ENCODE measurements around the gene MGME1. TPM values are rescaled to one million over a fixed set of nuclear protein-coding genes. Genes with fewer than 3 reads are reported as not detected.
"Not testable (repeated sequence)": the region's sequence is repeated elsewhere in the genome, so short reads cannot be mapped to it uniquely, and the experiment has no call there.

Gene MGME1
- total and polyA plus RNA-seq, 5 experiments from 2014 or later, result 1.1 to 11.5 (median 5.1) TPM

DNA sequence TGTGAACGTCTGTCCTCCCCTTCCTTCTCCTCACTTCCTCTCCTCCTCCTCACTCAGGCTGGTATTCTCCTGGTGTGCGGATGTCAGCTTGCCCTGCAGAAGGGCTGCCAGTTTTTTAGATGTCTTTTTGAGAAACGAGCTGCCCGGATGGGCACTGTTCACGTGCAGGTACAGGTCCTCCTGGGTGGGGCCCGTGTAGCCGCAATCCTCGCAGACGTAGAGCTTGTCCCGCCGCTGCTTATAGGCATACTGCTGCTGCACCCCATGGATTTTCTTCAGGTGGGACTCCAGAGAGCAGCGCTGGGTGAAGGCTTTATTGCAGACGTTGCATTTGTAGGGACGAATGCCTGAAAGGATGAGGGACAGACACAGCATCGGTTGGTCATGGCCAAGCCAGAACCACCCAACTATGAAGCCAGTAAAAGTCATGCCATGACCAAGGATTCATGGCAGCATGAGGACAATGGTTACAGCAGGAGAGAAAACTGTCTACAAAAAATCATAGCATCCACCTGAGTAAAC lies 55.8 kb downstream of the MGME1 start:
- ATAC-seq, result no peak
- Mint-ChIP-seq H3K9me3 (no peaks in the 10 kb centered on the region), H3K27ac (no peak overlapping the region), H3K4me3 (no peak overlapping the region), H3K36me3 (no peaks in the 10 kb centered on the region), H3K4me1 (no peaks in the 10 kb centered on the region), H3K27me3 (peaks cover 0 to 14% (median 4%) of the 10 kb centered on the region in 5 donors)
- POLR2A ChIA-PET, result no interaction called here
- DNase-seq, result no peak

DNA sequence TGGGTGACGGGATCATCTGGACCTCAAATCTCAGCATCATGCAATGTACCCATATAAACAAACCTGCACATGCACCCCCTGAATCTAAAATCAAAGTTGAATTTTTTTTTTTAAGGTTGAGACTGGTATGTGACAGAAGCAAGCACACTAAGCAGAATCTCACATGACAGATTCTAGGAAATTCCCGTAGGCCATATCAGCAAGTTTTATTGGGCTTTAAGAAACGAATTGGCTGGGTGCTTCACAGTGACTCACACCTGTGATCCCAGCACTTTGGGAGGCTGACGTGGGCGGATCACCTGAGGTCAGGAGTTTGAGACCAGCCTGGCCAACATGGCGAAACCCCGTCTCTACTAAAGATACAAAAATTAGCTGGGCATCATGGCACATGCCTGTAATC lies 58.2 kb downstream of the MGME1 start:
- H3K4me3 Mint-ChIP-seq, H3K4me1 Mint-ChIP-seq, H3K9me3 Mint-ChIP-seq, POLR2A ChIA-PET, DNase-seq, ATAC-seq, H3K36me3 Mint-ChIP-seq, H3K27ac Mint-ChIP-seq: not testable (repeated sequence)
- H3K27me3 Mint-ChIP-seq, result peaks cover 0 to 10% (median 4%) of the 10 kb centered on the region in 5 donors

DNA sequence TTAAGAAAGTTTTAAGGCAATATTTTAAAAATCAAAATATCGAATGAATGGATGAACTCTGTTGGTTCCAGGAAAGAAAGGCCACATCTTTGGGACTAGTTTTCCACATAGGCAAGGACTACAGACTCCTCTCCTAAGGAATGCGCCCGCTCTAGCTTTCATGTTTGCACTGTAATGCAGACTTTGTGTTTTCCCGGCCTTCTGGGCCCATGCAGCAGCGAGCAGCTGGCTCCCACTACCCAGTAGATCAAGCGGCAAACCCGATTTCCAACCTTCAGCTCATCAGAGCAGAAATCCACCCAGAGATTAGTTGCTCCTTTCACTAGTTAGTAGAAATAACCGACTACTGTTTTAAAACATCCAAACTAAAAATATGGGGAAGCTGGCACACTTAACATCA lies 61.2 kb downstream of the MGME1 start:
- Mint-ChIP-seq H3K27ac (no peak overlapping the region), H3K9me3 (no peaks in the 10 kb centered on the region), H3K27me3 (peaks cover 4 to 16% (median 9%) of the 10 kb centered on the region in 5 donors), H3K36me3 (no peaks in the 10 kb centered on the region), H3K4me3 (no peak overlapping the region), H3K4me1 (no peaks in the 10 kb centered on the region)
- ATAC-seq (no peak), DNase-seq (no peak)
- POLR2A ChIA-PET, result no interaction called here

DNA sequence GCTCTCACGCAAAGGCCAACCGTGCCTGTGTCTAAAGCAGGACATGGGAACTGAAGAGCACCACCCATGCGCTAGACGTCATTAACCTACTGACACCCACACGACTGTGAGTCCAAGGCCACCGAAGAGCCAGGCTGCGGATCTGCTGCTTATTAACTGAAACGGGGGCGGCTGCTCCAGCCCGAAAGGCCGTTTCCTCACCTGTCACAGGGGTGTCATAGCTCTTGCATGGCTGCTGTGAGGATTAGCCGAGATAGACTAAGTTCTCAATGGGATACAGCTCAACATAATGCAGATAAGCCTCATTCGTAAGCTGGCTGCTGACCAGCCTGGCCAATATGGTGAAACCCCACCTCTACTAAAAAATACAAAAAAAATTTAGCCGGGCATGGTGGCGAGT lies 62.2 kb downstream of the MGME1 start:
- Mint-ChIP-seq H3K4me1 (no peaks in the 10 kb centered on the region), H3K36me3 (no peaks in the 10 kb centered on the region), H3K27ac (no peak overlapping the region), H3K4me3 (no peak overlapping the region), H3K9me3 (no peaks in the 10 kb centered on the region), H3K27me3 (peaks cover 4 to 16% (median 6%) of the 10 kb centered on the region in 5 donors)
- DNase-seq (no peak), ATAC-seq (no peak)
- POLR2A ChIA-PET, result no interaction called here

DNA sequence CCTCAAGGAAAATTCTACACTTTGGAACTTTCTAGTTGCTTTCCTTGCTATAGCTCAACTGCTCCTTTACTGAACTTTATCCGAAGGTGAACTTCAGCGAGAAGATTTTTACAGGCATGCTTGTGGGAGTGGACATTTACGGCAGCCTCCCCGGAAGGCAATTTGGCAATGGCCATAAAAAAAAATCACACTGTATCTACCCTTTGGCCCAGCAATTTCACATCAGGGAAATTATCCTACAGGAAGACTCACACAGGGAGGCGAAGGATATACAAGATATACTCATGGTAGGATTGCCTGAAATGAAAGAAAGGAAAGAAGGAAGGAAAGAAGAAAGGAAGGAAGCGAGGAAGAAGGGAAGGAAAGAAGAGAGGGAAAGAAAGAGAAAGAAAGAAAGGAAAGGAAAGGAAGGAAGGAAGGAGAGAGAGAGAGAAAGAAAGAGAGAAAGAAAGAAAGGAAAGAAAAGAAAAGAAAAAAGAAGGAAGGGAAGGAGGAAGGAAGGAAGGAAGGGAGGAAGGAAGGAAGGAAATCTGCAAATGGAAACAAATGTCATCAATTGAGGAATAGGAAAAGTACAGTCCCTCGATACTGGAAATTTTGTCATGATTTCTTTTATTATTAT lies 63.2 kb downstream of the MGME1 start:
- no peak for ATAC-seq
- no peaks in the 10 kb centered on the region for H3K9me3 Mint-ChIP-seq
- no peak overlapping the region for H3K4me3 Mint-ChIP-seq

DNA sequence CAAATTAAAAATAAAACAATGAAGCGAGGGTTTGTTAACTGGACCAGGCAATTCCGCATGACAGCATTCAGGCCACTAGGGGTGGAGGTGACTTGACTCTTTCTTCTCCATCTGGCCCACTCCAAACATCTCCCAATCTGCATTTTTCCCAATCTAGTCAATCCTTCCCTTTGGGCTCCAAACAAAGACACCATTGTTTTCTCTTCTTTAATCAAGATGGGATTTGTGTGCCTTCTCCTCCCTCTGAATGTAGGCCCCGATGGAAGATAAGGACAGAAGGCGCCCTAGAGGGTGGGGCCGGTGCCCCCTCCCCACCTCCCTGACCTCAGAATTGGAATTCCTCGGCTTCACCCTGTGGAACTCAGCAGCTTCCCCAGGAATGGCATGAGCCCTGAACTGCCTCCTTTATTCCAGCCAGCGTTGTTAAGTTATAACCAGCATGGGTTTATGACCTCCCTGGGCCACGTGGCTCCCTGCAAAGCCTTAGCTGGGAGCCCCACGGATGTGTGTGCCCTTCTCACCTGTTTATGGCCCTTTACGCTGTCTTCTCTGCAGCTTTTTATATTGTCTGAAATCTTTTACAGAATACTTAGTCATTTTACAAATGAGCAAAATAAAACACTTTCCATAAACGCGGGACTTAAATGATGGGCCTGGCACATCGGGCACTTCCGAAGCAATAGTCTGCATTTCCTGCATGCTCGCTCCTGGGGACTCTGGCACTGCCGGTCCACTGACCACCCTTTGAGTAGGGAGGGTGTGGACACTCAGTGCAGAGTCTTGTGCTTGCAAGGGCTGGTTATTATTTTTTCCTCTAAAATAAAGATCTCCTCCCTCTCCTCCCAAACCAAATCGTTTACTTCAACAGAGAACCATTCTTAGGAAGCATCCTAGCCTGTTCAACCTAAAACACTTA lies 64.4 kb downstream of the MGME1 start:
- Mint-ChIP-seq H3K27me3 (peaks cover 5 to 25% (median 11%) of the 10 kb centered on the region in 5 donors), H3K27ac (no peak overlapping the region), H3K4me1 (no peaks in the 10 kb centered on the region)

More for the DNA sequence above, 63.2 kb downstream of the MGME1 start:
- H3K27me3 Mint-ChIP-seq, result peaks cover 4 to 13% (median 6%) of the 10 kb centered on the region in 5 donors
- POLR2A ChIA-PET, result no interaction called here
- H3K27ac Mint-ChIP-seq, result no peak overlapping the region
- no peaks in the 10 kb centered on the region for H3K36me3 Mint-ChIP-seq
- DNase-seq, result no peak
- H3K4me1 Mint-ChIP-seq, result no peaks in the 10 kb centered on the region

DNA sequence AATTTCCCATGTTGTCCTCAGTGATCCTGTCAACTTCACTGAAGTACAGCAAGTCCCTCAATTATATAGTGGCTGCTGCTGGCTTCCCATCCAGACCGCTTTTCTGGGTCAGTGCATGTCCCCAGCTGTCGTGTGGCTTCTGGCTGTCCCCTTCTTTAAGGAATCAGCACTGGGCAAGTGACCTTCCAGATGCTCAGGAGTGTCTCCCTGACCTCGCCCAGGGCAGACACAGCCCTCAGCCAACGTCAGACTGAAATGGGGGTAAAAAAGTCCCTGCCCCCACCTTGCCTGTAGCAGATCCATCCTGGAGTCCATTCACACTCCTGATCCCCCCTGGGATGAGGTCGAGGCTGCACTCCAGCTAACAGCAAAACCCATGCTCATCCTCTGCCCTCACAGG lies 65.2 kb downstream of the MGME1 start:
- peaks cover 5 to 30% (median 12%) of the 10 kb centered on the region in 5 donors for H3K27me3 Mint-ChIP-seq
- ATAC-seq (no peak), DNase-seq (no peak)
- no peaks in the 10 kb centered on the region for H3K9me3 Mint-ChIP-seq
- POLR2A ChIA-PET, result no interaction called here
- H3K27ac Mint-ChIP-seq, result no peak overlapping the region
- H3K4me3 Mint-ChIP-seq, result no peak overlapping the region
- H3K4me1 Mint-ChIP-seq, result no peaks in the 10 kb centered on the region
- H3K36me3 Mint-ChIP-seq, result no peaks in the 10 kb centered on the region

More for the DNA sequence above, 64.4 kb downstream of the MGME1 start:
- Mint-ChIP-seq H3K36me3 (no peaks in the 10 kb centered on the region), H3K9me3 (no peaks in the 10 kb centered on the region), H3K4me3 (no peak overlapping the region)
- POLR2A ChIA-PET, result no interaction called here
- DNase-seq, result no peak
- ATAC-seq, result no peak

DNA sequence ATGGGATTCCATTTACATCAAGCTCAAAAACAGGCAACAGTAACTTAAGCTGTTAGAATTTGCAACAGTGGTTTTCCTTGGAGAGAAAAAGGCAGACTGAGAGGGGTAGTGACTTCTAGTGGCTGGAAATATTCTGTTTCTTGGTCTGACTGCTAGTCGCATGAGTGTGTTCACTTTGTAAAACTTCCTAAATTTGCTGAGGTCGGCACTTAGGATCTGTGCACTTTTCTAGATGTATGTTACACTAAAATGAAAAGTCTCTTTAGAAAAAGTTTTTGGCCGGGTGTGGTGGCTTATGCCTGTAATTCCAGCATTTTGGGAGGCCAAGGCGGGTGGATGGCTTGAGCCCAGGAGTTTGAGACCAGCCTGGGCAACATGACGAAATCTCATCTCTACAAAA lies 70.2 kb downstream of the MGME1 start:
- Mint-ChIP-seq H3K27me3 (peaks cover 13 to 64% (median 34%) of the 10 kb centered on the region in 5 donors), H3K9me3 (peaks cover 0 to 14% (median 5%) of the 10 kb centered on the region in 9 donors), H3K27ac (no peak overlapping the region), H3K4me3 (no peak overlapping the region), H3K4me1 (no peaks in the 10 kb centered on the region), H3K36me3 (no peaks in the 10 kb centered on the region)
- POLR2A ChIA-PET, result no interaction called here
- no peak for ATAC-seq
- no peak for DNase-seq

Other genes with a start within 250 kb of the MGME1 start
- 10 to 100 TPM; 56.9 to 68.2 TPM for gene SNX5, start 224 bp upstream of the MGME1 start, total RNA-seq
- 10 to 100 TPM; 38.8 to 58.6 (median 44.4) TPM for gene SNX5, start 224 bp upstream of the MGME1 start, polyA plus RNA-seq
- gene OVOL2, start 88.9 kb downstream of the MGME1 start, total RNA-seq, result not detected
- gene OVOL2, start 88.9 kb downstream of the MGME1 start, polyA plus RNA-seq, result not detected
- gene KAT14, start 168.8 kb downstream of the MGME1 start, total RNA-seq, result 10 to 100 TPM; 25.9 to 28.1 TPM
- 10 to 100 TPM; 20.3 to 24.7 (median 24.2) TPM for gene KAT14, start 168.8 kb downstream of the MGME1 start, polyA plus RNA-seq
- gene PET117, start 168.8 kb downstream of the MGME1 start, total RNA-seq, result 10 to 100 TPM; 19.0 to 22.5 TPM
- gene PET117, start 168.8 kb downstream of the MGME1 start, polyA plus RNA-seq, result 10 to 100 TPM; 32.4 to 41.4 (median 36.2) TPM